Kidney glomerular epithelial cell (primary cell): ENCODE results near the gene MAGEA9B.
"Not testable (repeated sequence)": the region's sequence is repeated elsewhere in the genome, so short reads cannot be mapped to it uniquely, and the experiment has no call there.

Experiments used
- DNase-seq: peaks from one replicate; lab custom pipeline; 2025; lab: John Stamatoyannopoulos, UW

The MAGEA9B gene

DNA sequence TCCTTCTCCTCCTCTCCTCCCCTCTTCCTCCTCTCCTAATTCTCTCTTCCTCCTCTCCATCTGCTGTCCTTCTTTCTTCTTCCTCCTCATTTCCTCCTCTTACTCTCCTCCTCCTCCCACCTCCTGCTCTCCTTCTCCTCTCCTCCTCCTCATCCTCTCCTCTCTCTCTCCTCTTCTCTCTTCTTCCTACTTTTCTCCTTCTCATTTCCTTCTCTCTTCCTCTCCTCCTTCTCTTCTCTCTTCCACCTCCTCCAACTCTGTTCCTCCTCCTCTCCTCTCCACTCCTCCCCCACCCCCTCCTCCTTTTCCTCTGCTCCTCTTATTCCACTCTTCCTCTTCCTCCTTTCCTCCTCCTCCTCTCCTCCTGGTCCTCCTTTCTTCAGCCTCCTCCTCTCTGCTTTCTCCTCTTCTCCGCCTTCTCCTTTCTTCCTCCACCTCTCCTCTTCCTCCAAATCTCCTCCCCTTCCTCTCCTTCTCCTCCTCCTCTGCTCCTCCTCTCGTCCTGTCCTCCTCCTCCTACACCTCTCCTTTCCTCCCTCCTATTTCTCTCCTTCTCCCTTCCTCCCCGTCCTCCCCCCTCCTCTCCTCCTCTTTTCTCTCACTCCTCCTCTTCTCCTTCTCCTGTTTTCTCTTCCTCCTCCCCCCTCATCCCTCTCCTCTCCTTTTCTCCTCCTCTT lies 52.2 kb downstream of the MAGEA9B start:
- DNase-seq, result not testable (repeated sequence)

DNA sequence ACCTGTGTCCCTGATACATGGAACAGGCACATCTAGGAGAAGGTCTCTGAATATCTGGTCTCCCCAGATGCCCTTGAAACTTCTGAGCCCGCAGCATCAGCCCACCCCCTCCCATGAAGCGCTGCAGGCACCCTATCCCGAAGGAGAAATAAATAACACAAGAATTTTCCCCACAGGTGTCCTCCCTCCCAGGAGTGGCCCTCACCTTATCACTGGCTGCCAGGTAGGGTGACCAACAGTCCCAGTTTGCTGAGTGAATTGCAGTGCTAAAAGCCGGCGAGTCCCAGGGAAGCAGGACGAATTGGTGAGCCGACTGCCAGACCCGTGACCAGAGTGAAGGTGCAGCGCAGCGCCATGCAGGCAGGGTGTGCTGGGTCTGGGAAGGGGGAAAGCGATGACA lies 53.3 kb downstream of the MAGEA9B start:
- DNase-seq, result not testable (repeated sequence)

- not testable (repeated sequence) for DNase-seq
Measured at GRCh38 chrX:149532868-149533267, 54.4 kb downstream of the MAGEA9B start.
